Activated CD4-positive, alpha-beta T cell treated with anti-CD3 and anti-CD28 coated beads, Interleukin-2, Interleukin-4, amounts not matched to agents 100 ng/mL and 50 ng/mL, durations not matched to agents 16 hours and 8 hours (primary cell): ENCODE measurements around the gene KLK12.

Source experiments
- DNase-seq: peaks from one replicate; pipeline ENCODE4 v3.0.0-alpha.2; 2020; ENCODE audit warnings: low spot score

The KLK12 gene

GRCh38 chr19:50981587-50982146, 53.1 kb downstream of the KLK12 start:
- no peak for DNase-seq

DNA sequence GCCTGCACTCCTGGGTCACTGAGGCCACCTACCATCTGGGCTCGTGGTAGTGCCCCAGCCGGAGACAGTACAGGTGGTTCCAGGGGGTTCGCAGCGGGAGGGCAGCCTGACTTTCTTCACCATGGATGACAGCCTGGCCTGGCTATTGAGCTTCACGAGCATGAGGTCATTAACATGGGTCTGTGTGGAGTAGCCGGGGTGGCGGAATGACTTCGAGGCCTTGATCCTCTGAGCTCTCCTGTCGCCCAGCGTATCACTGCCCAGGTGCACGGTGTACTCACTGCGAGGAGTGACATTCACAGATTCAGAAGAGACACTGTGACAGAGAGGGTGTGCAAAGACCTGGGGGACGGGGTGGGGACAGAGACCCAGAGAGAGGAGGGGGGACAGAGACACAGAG, 54.6 kb downstream of the KLK12 start:
- no peak for DNase-seq

DNA sequence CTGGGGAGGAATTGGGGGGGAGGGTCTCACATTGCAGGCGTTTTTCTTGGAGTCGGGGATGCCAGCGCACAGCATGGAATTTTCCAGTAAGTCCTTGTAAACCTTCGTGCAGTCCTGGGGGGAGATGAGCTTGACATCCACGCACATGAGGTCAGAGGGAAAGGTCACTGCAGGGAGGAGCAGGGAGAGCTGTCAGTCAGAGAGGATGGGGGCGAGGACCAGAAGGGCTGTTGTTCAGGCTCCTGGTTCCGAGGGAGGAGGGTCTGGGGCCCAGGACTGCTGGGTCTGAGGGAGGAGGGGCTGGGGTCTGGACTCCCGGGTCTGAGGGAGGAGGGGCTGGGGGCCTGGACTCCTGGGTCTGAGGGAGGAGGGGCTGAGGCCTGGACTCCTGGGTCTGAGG, 55.0 kb downstream of the KLK12 start:
- no peak for DNase-seq
